ENCODE results near the gene ST6GALNAC6.

GRCh38 chr9:127857278-127857677 is 42.1 kb downstream of the ST6GALNAC6 start:
- TF ChIP-seq CTCF (IDR thresholded peaks at IDR 0.05) (no peak), POLR2A (IDR thresholded peaks at IDR 0.05) (no peak)

Data from heart left ventricle (tissue), 13 donors.